HepG2 (cell line): Measurements from ENCODE around the gene ATP8B2. TPM values are rescaled to one million over a fixed set of nuclear protein-coding genes. Genes with fewer than 3 reads are reported as not detected.

ENCODE experiments used
- DNMT1 ChIP-seq: sonication (generic); formaldehyde crosslinking; IDR thresholded peaks from 2 replicates; pipeline ENCODE4 v1.5.1; 2020; ENCODE audit warnings: mild to moderate bottlenecking, missing genetic modification reagents
- EZH2 ChIP-seq: conservative IDR thresholded peaks from 2 replicates; pipeline ENCODE4 v1.6.1; 2012; ENCODE audit warnings: mild to moderate bottlenecking, low read depth, low read length, moderate library complexity
- HNRNPK ChIP-seq: fragments of 200-400 bp; formaldehyde crosslinking; IDR thresholded peaks from 2 replicates; pipeline ENCODE4 v1.6.1; 2018; ENCODE audit warnings: low read length, low read depth, moderate library complexity, mild to moderate bottlenecking; ENCODE audit not compliant: poor library complexity, severe bottlenecking
- KAT7 ChIP-seq: IDR thresholded peaks from 2 replicates; pipeline ENCODE4 v1.6.1; 2018; ENCODE audit warnings: borderline replicate concordance, missing compliant biosample characterization
- MBNL3 ChIP-seq: fragments of 250-450 bp; sonication (Bioruptor Pico); conservative IDR thresholded peaks from 2 replicates; pipeline ENCODE4 v1.8.0; 2022; ENCODE audit warnings: mild to moderate bottlenecking, inconsistent platforms
- MED13 ChIP-seq: sonication (generic); formaldehyde crosslinking; IDR thresholded peaks from 2 replicates; pipeline ENCODE4 v1.5.0; 2020; ENCODE audit warnings: missing genetic modification reagents
- MEIS1 ChIP-seq: sonication (generic); formaldehyde crosslinking; IDR thresholded peaks from 2 replicates; pipeline ENCODE4 v1.9.0; 2021; ENCODE audit warnings: mild to moderate bottlenecking, missing genetic modification reagents, moderate library complexity, borderline replicate concordance
- TCF12 ChIP-seq, 2 experiments: fragments of 450-650 bp in 1 of 2; sonication (generic) in 1 of 2; formaldehyde crosslinking in 1 of 2; IDR thresholded peaks; 2 replicates each; pipeline versions ENCODE4 v1.6.1 to v1.8.0; 2017 to 2022; ENCODE audit warnings: antibody characterized with exemption in 1 of 2, mild to moderate bottlenecking in 1 of 2, missing genetic modification reagents in 1 of 2, moderate library complexity in 1 of 2
- ZNF350 ChIP-seq: sonication (generic); formaldehyde crosslinking; IDR thresholded peaks from 2 replicates; pipeline ENCODE4 v1.4.0; 2020; ENCODE audit warnings: mild to moderate bottlenecking, low read depth, missing genetic modification reagents, borderline replicate concordance
- ZNF747 ChIP-seq: sonication (generic); formaldehyde crosslinking; IDR thresholded peaks from 2 replicates; pipeline ENCODE4 v1.8.1; 2023; ENCODE audit warnings: missing genetic modification reagents, mild to moderate bottlenecking, borderline replicate concordance
- ZNF781 ChIP-seq: sonication (generic); formaldehyde crosslinking; IDR thresholded peaks from 2 replicates; pipeline ENCODE4 v1.5.1; 2020; ENCODE audit warnings: borderline replicate concordance, mild to moderate bottlenecking, missing genetic modification reagents; ENCODE audit errors: not compliant biosample characterization
- polyA plus RNA-seq, 8 experiments: library from polyadenylated mRNA; depleted of rRNA in 3 of 8; stranded (reverse) in 7 of 8; unstranded in 1 of 8; fragments of >200 nt; fragmentation: Illumina TruSeq in 4 of 8; extraction: Trizol in 4 of 8; gene quantifications; 2 replicates each; pipeline versions ENCODE4 v1.2.1 to v1.2.3, GENCODE V29; 2011 to 2016; ENCODE audit warnings: low read depth in 4 of 8, missing spikeins in 1 of 8, mixed read lengths in 1 of 8; ENCODE audit not compliant: insufficient read depth in 1 of 8
- total RNA-seq, 5 experiments: library from RNA; depleted of rRNA; stranded (reverse); fragments of >200 nt; fragmentation: Illumina TruSeq; extraction: Trizol; gene quantifications; 2 replicates each; pipeline ENCODE4 v1.2.3, GENCODE V29; 2016; ENCODE audit warnings: low read depth in 1 of 5
- TF ChIP-seq, protein P1 (sequence below): sonication (generic); formaldehyde crosslinking; IDR thresholded peaks from 2 replicates; pipeline ENCODE4 v1.5.1; 2020; ENCODE audit warnings: missing genetic modification reagents, mild to moderate bottlenecking, borderline replicate concordance
- TF ChIP-seq, protein P2 (sequence below): IDR thresholded peaks from 2 replicates; pipeline ENCODE4 v1.6.1; 2012; ENCODE audit warnings: inconsistent platforms
- TF ChIP-seq, protein P3 (sequence below): sonication (generic); formaldehyde crosslinking; IDR thresholded peaks from 2 replicates; pipeline ENCODE4 v1.4.0; 2020; ENCODE audit warnings: missing genetic modification reagents
- TF ChIP-seq, protein P4 (sequence below): sonication (generic); formaldehyde crosslinking; IDR thresholded peaks from 2 replicates; pipeline ENCODE4 v1.5.0; 2020; ENCODE audit warnings: mild to moderate bottlenecking, missing genetic modification reagents, borderline replicate concordance

ATP8B2 gene
- total and polyA plus RNA-seq, 2 of the 13 experiments (the other 11 are each of a cell fraction or from before 2014, with no cell fraction given): 20.4 to 39.3 TPM

DNA sequence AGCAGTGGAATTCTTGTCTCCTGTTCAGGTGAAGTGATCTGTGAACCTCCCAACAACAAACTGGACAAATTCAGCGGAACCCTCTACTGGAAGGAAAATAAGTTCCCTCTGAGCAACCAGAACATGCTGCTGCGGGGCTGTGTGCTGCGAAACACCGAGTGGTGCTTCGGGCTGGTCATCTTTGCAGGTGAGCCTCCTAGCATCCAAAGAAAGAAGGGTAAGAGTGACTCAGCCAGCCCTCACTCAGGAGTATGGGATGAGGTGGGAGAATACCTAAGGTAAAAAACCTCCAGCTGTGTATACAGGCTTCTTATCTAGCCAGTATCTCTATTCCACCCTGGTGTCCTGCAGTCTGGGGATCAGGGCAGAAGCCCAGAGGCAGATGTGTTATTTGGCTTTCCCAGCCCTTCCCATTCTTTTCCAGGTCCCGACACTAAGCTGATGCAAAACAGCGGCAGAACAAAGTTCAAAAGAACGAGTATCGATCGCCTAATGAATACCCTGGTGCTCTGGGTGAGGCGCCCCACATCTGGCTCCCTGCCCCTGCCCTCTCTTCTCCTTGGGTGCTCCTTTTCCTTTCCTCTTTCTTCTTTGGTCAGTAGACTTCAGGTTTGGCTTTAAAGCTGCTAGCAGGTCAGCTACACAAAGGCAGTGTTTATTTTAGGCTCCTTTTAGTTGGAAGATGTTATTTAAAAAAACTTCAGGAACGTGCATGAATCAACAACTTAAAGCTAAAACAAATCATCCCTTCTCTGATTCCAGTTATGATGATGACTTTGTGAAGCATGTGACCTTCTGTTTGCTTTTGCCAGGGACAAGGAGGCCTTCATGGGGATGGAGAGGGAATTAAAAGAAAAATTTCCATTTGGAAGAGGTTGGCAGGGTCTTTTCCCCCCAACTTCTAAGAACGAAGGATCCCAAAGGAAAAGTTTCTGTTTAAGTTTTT is 9.0 kb downstream of the ATP8B2 start (continued):
- TF ChIP-seq, protein P1, sequence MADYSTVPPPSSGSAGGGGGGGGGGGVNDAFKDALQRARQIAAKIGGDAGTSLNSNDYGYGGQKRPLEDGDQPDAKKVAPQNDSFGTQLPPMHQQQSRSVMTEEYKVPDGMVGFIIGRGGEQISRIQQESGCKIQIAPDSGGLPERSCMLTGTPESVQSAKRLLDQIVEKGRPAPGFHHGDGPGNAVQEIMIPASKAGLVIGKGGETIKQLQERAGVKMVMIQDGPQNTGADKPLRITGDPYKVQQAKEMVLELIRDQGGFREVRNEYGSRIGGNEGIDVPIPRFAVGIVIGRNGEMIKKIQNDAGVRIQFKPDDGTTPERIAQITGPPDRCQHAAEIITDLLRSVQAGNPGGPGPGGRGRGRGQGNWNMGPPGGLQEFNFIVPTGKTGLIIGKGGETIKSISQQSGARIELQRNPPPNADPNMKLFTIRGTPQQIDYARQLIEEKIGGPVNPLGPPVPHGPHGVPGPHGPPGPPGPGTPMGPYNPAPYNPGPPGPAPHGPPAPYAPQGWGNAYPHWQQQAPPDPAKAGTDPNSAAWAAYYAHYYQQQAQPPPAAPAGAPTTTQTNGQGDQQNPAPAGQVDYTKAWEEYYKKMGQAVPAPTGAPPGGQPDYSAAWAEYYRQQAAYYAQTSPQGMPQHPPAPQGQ (CRISPR knock-in tag): no peak
- TF ChIP-seq, protein P2, sequence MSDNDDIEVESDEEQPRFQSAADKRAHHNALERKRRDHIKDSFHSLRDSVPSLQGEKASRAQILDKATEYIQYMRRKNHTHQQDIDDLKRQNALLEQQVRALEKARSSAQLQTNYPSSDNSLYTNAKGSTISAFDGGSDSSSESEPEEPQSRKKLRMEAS: peak; percentile 41
- TF ChIP-seq ZNF350 (CRISPR knock-in tag) (peak; percentile 71; the same call in 1 of the 2 replicates), EZH2 (no peak), ZNF747 (CRISPR knock-in tag) (no peak), TCF12 (IDR thresholded peaks at IDR 0.05) (no peak), TCF12 (CRISPR knock-in tag; IDR thresholded peaks at IDR 0.05) (no peak), MBNL3 (no peak), MEIS1 (no peak), HNRNPK (no peak), MED13 (CRISPR knock-in tag) (0 out of 2 replicates have a peak, but pooled peaks have one; percentile 16), DNMT1 (CRISPR knock-in tag) (no peak), ZNF781 (CRISPR knock-in tag) (no peak), KAT7 (CRISPR knock-in tag) (peak; percentile 10)
- TF ChIP-seq, protein P3, sequence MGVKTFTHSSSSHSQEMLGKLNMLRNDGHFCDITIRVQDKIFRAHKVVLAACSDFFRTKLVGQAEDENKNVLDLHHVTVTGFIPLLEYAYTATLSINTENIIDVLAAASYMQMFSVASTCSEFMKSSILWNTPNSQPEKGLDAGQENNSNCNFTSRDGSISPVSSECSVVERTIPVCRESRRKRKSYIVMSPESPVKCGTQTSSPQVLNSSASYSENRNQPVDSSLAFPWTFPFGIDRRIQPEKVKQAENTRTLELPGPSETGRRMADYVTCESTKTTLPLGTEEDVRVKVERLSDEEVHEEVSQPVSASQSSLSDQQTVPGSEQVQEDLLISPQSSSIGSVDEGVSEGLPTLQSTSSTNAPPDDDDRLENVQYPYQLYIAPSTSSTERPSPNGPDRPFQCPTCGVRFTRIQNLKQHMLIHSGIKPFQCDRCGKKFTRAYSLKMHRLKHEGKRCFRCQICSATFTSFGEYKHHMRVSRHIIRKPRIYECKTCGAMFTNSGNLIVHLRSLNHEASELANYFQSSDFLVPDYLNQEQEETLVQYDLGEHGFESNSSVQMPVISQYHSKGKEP (CRISPR knock-in tag): no peak
- TF ChIP-seq, protein P4, sequence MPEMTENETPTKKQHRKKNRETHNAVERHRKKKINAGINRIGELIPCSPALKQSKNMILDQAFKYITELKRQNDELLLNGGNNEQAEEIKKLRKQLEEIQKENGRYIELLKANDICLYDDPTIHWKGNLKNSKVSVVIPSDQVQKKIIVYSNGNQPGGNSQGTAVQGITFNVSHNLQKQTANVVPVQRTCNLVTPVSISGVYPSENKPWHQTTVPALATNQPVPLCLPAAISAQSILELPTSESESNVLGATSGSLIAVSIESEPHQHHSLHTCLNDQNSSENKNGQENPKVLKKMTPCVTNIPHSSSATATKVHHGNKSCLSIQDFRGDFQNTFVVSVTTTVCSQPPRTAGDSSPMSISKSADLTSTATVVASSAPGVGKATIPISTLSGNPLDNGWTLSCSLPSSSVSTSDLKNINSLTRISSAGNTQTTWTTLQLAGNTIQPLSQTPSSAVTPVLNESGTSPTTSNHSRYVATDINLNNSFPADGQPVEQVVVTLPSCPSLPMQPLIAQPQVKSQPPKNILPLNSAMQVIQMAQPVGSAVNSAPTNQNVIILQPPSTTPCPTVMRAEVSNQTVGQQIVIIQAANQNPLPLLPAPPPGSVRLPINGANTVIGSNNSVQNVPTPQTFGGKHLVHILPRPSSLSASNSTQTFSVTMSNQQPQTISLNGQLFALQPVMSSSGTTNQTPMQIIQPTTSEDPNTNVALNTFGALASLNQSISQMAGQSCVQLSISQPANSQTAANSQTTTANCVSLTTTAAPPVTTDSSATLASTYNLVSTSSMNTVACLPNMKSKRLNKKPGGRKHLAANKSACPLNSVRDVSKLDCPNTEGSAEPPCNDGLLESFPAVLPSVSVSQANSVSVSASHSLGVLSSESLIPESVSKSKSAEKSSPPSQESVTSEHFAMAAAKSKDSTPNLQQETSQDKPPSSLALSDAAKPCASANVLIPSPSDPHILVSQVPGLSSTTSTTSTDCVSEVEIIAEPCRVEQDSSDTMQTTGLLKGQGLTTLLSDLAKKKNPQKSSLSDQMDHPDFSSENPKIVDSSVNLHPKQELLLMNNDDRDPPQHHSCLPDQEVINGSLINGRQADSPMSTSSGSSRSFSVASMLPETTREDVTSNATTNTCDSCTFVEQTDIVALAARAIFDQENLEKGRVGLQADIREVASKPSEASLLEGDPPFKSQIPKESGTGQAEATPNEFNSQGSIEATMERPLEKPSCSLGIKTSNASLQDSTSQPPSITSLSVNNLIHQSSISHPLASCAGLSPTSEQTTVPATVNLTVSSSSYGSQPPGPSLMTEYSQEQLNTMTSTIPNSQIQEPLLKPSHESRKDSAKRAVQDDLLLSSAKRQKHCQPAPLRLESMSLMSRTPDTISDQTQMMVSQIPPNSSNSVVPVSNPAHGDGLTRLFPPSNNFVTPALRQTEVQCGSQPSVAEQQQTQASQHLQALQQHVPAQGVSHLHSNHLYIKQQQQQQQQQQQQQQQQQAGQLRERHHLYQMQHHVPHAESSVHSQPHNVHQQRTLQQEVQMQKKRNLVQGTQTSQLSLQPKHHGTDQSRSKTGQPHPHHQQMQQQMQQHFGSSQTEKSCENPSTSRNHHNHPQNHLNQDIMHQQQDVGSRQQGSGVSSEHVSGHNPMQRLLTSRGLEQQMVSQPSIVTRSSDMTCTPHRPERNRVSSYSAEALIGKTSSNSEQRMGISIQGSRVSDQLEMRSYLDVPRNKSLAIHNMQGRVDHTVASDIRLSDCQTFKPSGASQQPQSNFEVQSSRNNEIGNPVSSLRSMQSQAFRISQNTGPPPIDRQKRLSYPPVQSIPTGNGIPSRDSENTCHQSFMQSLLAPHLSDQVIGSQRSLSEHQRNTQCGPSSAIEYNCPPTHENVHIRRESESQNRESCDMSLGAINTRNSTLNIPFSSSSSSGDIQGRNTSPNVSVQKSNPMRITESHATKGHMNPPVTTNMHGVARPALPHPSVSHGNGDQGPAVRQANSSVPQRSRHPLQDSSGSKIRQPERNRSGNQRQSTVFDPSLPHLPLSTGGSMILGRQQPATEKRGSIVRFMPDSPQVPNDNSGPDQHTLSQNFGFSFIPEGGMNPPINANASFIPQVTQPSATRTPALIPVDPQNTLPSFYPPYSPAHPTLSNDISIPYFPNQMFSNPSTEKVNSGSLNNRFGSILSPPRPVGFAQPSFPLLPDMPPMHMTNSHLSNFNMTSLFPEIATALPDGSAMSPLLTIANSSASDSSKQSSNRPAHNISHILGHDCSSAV (CRISPR knock-in tag): no peak
